Kidney capillary endothelial cell (primary cell): ENCODE data around the gene CDK11B.
"Not testable (repeated sequence)": the region's sequence is repeated elsewhere in the genome, so short reads cannot be mapped to it uniquely, and the experiment has no call there.

Experiments used
- DNase-seq: peaks from one replicate; pipeline ENCODE4 v3.0.0-alpha.2; 2018; ENCODE audit warnings: low spot score

The CDK11B gene

DNA sequence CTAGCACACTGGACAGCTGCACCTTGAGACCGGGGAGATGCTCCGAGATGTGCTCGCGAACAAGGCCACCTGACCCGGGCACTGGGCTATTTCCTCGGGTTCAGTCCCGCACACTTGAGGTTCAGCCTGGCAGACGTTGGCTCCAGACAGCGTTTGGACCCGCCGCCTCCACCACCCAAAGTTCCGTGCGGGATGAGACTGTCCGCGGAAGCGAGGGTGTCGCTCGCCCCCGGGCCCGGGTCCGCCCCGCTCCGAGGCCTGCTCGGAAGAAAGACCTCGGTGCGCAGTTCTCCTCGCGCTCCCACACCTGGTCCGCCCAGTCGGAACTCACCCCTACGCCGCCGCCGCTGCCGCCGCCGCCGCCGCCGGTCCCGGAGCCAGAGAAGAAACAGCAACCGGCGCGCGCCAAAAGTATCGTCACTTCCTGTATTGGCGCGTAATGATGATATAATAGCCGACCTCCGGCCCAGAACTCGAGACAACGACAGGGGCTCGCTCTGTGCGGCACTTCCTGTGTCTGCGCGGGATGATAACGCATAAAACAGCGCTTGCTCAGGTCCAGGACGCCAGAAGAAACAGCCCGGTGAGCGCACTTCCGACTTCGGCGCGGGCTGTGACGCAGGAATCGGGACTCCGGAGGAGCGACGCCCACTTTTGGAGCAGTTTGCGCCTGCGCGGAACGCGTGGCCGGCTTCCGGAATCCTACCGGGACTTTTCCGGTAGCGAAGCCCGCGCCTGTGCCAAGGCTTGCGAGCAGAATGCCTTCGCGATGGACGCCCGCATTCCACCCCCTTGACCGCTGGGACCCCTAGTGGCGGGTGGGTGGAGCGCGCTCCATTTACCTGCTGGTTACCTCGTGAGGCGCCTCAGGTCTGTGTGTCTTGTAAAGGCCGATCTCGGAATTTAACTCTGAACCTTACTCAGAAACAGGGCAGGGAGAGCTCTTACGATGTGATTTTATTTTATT, at the start of gene CDK11B:
TSS of gene CDK11B (minus strand) at position 422 of the 967 bp plus-strand sequence. CDS start 1,519 bp downstream, outside the sequence.
- DNase-seq = peak; percentile 87

DNA sequence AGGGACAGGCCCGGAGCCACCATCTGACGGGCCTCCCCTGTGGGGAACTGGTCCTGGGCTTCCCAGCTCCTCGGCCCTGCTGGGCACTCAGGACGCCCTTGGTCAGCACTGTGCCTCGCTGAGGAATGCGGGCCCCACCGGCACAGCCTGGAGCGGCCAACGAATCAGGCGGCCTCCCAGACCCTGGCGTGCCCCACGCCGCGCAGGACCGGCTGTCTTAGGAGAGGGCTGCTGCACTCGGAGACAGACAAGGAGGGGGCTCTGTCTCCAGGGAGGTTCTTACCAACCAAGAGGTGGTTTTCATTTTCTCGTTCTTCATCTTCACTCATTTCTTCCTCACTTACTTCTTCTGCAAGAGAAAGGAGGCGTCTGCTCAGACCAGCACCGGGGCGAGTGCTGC, 49.1 kb upstream of the CDK11B start:
- not testable (repeated sequence) for DNase-seq

DNA sequence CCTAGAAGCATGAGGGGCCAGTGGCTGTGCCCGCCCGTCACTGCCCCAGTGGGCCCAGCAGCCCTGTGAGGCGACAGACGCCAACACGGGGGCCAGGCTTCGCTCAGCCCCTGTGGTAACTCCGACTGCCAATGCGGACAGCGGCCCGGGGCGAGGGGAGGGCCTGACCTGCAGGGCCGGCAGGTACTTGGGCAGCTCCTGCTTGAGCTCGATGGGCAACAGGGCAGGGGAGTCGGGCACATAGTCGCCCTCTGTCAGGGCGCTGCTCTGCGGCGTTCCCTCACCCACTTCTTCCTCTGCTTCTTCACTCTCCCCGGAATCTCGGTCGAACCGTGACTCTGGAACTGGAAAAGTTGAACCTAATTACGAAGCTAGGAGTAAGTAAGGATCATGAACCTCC, 48.4 kb upstream of the CDK11B start:
- not testable (repeated sequence) for DNase-seq

DNA sequence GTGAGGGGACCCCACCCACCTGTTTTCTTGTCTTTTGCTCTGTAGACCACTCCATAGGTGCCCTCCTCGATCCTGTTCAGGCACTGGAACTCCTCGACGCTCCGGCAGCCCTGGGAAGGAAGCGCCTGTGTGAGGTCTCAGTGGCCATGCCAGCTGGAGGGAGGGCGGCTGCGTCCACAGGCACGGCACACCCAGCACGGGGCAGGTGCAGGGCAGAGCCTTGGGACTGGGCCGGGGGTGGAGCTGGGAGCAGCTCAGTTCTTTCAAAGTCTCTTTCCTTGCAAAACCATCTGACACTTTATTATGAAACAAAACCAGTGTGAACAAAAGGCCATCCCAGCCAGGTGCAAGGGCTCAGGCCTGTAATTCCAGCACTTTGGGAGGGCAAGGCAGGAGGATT, 46.8 kb upstream of the CDK11B start:
- not testable (repeated sequence) for DNase-seq

- DNase-seq = not testable (repeated sequence)
Observed at GRCh38 chr1:1704284-1704957, 45.6 kb upstream of the CDK11B start.

DNA sequence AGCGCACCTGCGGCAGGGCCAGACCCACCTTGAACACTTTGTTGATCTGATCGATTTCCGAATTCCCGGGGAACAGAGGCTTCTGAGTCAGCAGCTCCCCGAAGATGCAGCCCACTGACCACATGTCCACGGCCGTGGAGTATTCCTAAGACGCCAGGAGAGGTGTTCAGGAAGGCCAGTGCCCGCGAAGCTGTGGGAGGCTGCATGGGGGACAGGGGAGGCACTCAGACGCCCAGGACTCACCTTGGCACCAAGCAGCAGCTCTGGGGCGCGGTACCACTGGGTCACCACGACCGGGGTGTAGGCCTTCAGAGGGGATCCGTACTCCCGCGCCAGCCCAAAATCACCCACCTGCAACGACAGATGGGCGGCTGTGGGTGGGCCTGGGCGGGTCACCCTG, 45.0 kb upstream of the CDK11B start:
- no peak for DNase-seq

- not testable (repeated sequence) for DNase-seq
Observed at GRCh38 chr1:1702506-1702905, 43.7 kb upstream of the CDK11B start.

GRCh38 chr1:1700557-1700956, 41.8 kb upstream of the CDK11B start:
- not testable (repeated sequence) for DNase-seq

- DNase-seq = not testable (repeated sequence)
Observed at GRCh38 chr1:1700067-1700466, 41.3 kb upstream of the CDK11B start.

DNA sequence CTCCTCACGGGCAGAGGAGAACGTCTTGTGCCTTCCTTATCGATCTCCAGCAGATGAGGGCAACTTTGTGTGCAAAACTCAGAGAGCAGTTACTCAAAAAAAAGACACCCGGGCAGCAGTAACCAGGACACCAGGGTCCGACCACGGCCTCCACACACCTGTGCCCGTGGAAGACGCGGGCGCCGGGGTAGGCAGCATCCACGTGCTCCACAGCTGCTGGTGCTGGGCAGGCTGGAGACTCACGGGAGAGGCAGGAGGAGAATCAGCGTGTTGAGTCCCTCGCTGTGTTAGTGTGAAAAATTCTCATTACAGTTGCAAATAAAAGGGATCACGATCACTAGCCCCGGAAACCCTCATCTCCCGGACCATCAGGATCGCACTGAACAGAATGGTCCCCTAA, 40.3 kb upstream of the CDK11B start:
- DNase-seq = not testable (repeated sequence)

DNA sequence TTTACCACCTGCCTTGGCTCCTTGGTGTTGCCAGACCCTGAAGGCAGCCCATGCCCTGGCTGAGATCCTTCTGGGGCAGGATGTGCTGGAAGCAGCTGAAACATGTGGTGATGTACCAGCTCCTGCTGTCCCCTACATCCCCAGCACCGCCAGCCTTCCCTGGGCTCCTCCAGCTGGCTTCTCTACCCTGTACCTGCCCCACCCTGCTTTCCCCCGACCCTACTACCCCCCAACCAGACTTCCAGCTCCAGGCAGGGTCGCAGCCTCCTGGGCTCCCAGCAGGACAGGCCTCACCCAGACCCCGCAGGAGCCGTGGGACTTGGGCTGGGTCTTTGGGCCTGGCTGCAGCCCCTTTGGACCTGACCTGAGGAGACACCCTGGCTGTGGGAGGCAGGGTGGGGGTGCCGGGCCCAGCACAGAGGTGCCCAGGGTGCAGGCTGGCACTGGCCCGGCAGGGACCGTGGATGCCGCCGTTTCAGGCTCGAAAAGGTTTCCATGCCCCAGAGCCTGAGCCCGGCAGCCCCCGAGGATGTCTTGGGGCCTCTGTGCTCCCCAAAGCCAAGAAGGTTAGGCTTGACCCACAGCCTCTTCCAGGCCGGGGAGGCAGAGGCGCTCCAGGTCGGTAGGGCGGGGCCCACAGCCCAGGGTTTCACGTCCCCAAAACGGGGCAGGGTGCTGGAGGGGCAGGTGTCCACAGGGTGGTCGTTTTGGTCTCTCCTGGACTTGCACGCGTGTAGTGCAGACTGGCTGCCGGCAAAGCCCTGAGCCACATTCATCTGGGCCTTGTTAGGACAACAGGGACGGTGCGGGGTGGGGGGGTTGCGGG, 38.8 kb upstream of the CDK11B start:
- not testable (repeated sequence) for DNase-seq

- not testable (repeated sequence) for DNase-seq
Observed at GRCh38 chr1:1696431-1697357, 37.9 kb upstream of the CDK11B start.

DNA sequence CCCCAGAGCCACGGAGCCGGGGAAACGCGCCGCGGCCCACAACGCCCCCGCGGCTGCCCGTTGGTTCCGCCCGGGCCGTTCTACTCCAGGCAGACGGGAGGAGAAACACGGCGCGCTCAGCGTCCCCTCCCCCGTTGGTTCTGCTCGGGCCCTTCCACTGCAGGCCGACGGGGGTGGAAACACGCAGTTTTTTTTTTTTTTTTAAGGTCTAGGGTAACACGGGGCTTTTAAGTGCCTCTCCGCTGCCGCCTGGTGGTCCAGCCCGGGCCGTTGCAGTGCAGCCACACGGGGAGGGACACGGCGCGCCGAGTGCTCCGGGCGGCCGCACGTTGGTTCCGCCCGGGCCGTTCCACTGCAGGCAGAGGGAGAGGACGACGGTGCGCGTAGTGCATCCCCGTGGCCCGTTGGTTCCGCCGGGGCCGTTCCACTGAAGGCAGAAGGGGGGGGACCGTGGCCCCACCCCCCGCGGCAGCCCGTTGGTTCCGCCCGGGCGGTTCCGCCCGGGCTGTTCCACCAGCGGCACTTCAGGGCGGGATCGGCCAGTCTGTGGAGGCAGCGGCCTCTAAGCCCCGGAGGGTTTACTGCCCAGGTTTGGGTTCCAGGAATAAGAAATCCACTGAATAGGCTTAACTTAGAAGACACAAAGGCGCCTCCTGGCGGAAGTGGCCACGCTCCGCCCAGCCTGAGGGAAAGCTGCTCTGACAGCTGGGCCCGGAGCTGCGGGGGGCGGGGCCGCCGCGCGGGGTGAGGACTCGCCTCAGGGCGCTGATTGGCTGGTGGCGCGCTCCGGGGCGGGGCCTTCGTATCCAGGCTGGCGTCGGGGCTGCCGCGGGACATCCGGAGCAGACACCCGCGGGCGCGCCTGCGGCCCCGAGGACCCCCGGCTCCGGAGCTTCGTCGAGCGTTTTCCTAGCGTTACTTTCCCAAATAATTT, 34.2 kb upstream of the CDK11B start, which contains the start of gene SLC35E2B:
TSS of gene SLC35E2B (minus strand) at position 82 of the 934 bp plus-strand sequence. CDS start 16,096 bp downstream, outside the sequence.
- peak; percentile 81 for DNase-seq

GRCh38 chr1:1692324-1692713, 33.5 kb upstream of the CDK11B start:
- DNase-seq = not testable (repeated sequence)

GRCh38 chr1:1691443-1691842, 32.6 kb upstream of the CDK11B start:
- DNase-seq = not testable (repeated sequence)

DNA sequence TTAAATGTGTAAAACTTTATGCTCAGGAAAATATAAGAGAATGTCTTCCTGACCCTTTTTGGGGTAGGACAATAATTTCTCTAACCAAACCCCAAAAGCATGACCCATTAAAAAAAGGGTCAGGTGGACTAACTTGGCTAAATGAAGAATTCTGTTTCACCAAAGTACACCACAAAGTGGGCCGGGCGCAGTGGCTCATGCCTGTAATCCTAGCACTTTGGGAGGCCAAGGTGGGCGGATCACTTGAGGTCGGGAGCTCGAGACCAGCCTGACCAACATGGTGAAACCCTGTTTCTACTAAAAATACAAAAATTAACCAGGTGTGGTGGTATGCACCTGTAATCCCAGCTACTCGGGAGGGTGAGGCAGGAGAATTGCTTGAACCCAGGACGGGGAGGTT, 30.7 kb upstream of the CDK11B start:
- DNase-seq = not testable (repeated sequence)

GRCh38 chr1:1687846-1688245, 29.0 kb upstream of the CDK11B start:
- DNase-seq = no peak

GRCh38 chr1:1684031-1684681, 25.4 kb upstream of the CDK11B start:
- DNase-seq = no peak
